Measurements from ENCODE around the gene BANF2.

The BANF2 gene

GRCh38 chr20:17785007-17785406 is 85.2 kb downstream of the BANF2 start:
- no peak for TF ChIP-seq CTCF (IDR thresholded peaks at IDR 0.05; ENCODE audit: low read depth, low read length)
- no peak for DNase-seq (ENCODE audit: low read depth, low spot score)
- in situ Hi-C loops (cut with HindIII; ENCODE audit: low sequenced_read_pairs), result no loop called here
- H3K4me3 ChIP-seq (ENCODE audit: low read depth, low read length), result no peak overlapping the region
